ENCODE data around the gene MYOM3.

The MYOM3 gene

GRCh38 chr1:24114753-24115152 is 2.8 kb upstream of the MYOM3 start:
- no peak for DNase-seq (ENCODE audit: low read depth)

GRCh38 chr1:24113641-24114033 is 1.7 kb upstream of the MYOM3 start:
- DNase-seq (ENCODE audit: low read depth): no peak

- DNase-seq (ENCODE audit: low read depth): no peak
Measured at GRCh38 chr1:24111262-24111995, 506 bp downstream of the MYOM3 start.

GRCh38 chr1:24110642-24111261 is 1.2 kb downstream of the MYOM3 start:
- DNase-seq (ENCODE audit: low read depth): no peak

- no peak for DNase-seq (ENCODE audit: low read depth)
Measured at GRCh38 chr1:24109686-24110475, 2.1 kb downstream of the MYOM3 start.

GRCh38 chr1:24109166-24109483 is 2.8 kb downstream of the MYOM3 start:
- DNase-seq (ENCODE audit: low read depth): no peak

GRCh38 chr1:24108334-24109165 is 3.4 kb downstream of the MYOM3 start:
- no peak for DNase-seq (ENCODE audit: low read depth)

- no peak for DNase-seq (ENCODE audit: low read depth)
Measured at GRCh38 chr1:24107462-24108138, 4.3 kb downstream of the MYOM3 start.

GRCh38 chr1:24105368-24106160 is 6.4 kb downstream of the MYOM3 start:
- no peak for DNase-seq (ENCODE audit: low read depth)

- no peak for DNase-seq (ENCODE audit: low read depth)
Measured at GRCh38 chr1:24104854-24105253, 7.1 kb downstream of the MYOM3 start.

GRCh38 chr1:24103879-24104278 is 8.1 kb downstream of the MYOM3 start:
- no peak for DNase-seq (ENCODE audit: low read depth)

GRCh38 chr1:24103408-24103807 is 8.5 kb downstream of the MYOM3 start:
- no peak for DNase-seq (ENCODE audit: low read depth)

GRCh38 chr1:24102961-24103360 is 9.0 kb downstream of the MYOM3 start:
- no peak for DNase-seq (ENCODE audit: low read depth)

GRCh38 chr1:24101796-24102586 is 9.9 kb downstream of the MYOM3 start:
- no peak for DNase-seq (ENCODE audit: low read depth)

- no peak for DNase-seq (ENCODE audit: low read depth)
Measured at GRCh38 chr1:24100945-24101737, 10.8 kb downstream of the MYOM3 start.

GRCh38 chr1:24098943-24099638 is 12.8 kb downstream of the MYOM3 start:
- DNase-seq (ENCODE audit: low read depth): no peak

GRCh38 chr1:24098102-24098501 is 13.8 kb downstream of the MYOM3 start:
- DNase-seq (ENCODE audit: low read depth): no peak

GRCh38 chr1:24097663-24098062 is 14.3 kb downstream of the MYOM3 start:
- no peak for DNase-seq (ENCODE audit: low read depth)

GRCh38 chr1:24096739-24097103 is 15.2 kb downstream of the MYOM3 start:
- DNase-seq (ENCODE audit: low read depth): no peak

Measured in stimulated activated CD8-positive, alpha-beta memory T cell treated with anti-CD3 and anti-CD28 coated beads, Interleukin-15, amount 100 ng/mL, for 24 hours (primary cell).